ENCODE results near the gene ATRIP. TPM values are rescaled to one million over a fixed set of nuclear protein-coding genes. Genes with fewer than 3 reads are reported as not detected.

The ATRIP gene
- polyA plus RNA-seq, 1 donor from 2014 or later, result 11.1 TPM

DNA sequence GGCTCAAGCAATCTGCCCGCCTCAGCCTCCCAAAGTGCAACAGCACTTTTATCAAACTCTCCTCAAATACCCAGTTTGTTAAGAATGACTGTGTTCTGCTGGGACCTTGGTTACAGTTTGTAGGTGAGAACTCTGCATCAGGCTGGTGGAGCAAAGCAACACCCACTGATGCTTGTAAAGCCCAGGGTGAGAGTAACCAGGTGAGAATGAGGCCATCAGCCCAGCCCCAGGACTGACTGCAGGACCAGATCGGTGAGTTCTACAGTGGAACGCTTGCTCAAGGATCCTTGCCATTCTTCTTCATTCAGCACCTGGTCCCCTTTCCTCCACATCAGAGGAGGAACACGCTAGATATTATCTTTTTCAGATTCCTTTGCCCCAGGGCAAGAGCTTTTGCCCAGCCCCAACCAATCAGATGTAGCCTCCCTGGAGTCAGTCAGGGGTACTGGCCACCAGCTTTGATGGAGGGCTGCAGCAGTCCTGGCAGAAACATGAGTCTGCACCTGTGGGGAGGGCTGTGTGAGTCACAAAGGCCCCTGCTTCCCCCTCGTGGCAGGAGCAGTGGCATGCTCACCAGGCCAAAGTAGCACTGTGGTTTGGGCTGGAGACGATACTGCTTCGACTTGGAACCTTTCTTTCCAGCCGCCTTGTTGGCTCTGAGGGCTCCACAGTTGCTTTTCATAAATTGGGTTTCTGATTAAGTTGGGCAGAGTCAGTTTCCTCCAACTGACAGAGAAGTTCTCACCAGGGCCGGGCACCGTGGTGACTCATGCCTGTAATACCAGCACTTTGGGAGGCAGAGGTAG, 60.9 kb downstream of the ATRIP start:
- Histone ChIP-seq H3K27ac (ENCODE audit: low read length) (no peak overlapping the region), H3K36me3 (ENCODE audit: insufficient read depth, low read length) (no peaks in the 10 kb centered on the region), H3K27me3 (ENCODE audit: insufficient read depth, low read depth, low read length) (peaks cover 5% of the 10 kb centered on the region), H3K4me2 (ENCODE audit: low read length) (no peak overlapping the region), H3F3A (ENCODE audit: insufficient read depth, low read length, poor library complexity, severe bottlenecking) (no peaks in the 10 kb centered on the region), H3K9ac (ENCODE audit: low read length) (no peak overlapping the region), H2AFZ (ENCODE audit: low read depth, low read length) (no peak overlapping the region), H3K9me3 (ENCODE audit: low read length) (no peaks in the 10 kb centered on the region), H4K20me1 (ENCODE audit: insufficient read depth) (no peaks in the 10 kb centered on the region), H3K9me2 (ENCODE audit: insufficient read depth, low read length) (no peaks in the 10 kb centered on the region), H3K79me2 (replicated peaks; ENCODE audit: insufficient read depth, low read length) (no peaks in the 10 kb centered on the region), H3K4me3 (ENCODE audit: low read length) (no peak overlapping the region)
- TF ChIP-seq POLR2AphosphoS5 (IDR thresholded peaks at IDR 0.05), result no peak
- no peak for TF ChIP-seq MXI1 (conservative IDR thresholded peaks at IDR 0.05; ENCODE audit: poor library complexity, severe bottlenecking)
- no peak for TF ChIP-seq EP300 (conservative IDR thresholded peaks at IDR 0.05; ENCODE audit: poor library complexity, severe bottlenecking)
- no peak for TF ChIP-seq TAF1 (IDR thresholded peaks at IDR 0.05; ENCODE audit: low read depth)
- no peak for TF ChIP-seq EZH2 (IDR thresholded peaks at IDR 0.05; ENCODE audit: borderline replicate concordance, insufficient read depth, low read length, poor library complexity, severe bottlenecking)
- TF ChIP-seq, protein P1, sequence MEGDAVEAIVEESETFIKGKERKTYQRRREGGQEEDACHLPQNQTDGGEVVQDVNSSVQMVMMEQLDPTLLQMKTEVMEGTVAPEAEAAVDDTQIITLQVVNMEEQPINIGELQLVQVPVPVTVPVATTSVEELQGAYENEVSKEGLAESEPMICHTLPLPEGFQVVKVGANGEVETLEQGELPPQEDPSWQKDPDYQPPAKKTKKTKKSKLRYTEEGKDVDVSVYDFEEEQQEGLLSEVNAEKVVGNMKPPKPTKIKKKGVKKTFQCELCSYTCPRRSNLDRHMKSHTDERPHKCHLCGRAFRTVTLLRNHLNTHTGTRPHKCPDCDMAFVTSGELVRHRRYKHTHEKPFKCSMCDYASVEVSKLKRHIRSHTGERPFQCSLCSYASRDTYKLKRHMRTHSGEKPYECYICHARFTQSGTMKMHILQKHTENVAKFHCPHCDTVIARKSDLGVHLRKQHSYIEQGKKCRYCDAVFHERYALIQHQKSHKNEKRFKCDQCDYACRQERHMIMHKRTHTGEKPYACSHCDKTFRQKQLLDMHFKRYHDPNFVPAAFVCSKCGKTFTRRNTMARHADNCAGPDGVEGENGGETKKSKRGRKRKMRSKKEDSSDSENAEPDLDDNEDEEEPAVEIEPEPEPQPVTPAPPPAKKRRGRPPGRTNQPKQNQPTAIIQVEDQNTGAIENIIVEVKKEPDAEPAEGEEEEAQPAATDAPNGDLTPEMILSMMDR (IDR thresholded peaks at IDR 0.05; ENCODE audit: poor library complexity, severe bottlenecking), result no peak
- TF ChIP-seq, protein P2, sequence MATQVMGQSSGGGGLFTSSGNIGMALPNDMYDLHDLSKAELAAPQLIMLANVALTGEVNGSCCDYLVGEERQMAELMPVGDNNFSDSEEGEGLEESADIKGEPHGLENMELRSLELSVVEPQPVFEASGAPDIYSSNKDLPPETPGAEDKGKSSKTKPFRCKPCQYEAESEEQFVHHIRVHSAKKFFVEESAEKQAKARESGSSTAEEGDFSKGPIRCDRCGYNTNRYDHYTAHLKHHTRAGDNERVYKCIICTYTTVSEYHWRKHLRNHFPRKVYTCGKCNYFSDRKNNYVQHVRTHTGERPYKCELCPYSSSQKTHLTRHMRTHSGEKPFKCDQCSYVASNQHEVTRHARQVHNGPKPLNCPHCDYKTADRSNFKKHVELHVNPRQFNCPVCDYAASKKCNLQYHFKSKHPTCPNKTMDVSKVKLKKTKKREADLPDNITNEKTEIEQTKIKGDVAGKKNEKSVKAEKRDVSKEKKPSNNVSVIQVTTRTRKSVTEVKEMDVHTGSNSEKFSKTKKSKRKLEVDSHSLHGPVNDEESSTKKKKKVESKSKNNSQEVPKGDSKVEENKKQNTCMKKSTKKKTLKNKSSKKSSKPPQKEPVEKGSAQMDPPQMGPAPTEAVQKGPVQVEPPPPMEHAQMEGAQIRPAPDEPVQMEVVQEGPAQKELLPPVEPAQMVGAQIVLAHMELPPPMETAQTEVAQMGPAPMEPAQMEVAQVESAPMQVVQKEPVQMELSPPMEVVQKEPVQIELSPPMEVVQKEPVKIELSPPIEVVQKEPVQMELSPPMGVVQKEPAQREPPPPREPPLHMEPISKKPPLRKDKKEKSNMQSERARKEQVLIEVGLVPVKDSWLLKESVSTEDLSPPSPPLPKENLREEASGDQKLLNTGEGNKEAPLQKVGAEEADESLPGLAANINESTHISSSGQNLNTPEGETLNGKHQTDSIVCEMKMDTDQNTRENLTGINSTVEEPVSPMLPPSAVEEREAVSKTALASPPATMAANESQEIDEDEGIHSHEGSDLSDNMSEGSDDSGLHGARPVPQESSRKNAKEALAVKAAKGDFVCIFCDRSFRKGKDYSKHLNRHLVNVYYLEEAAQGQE (IDR thresholded peaks at IDR 0.05; ENCODE audit: borderline replicate concordance), result no peak
- TF ChIP-seq RAD21 (conservative IDR thresholded peaks at IDR 0.05), result no peak
- TF ChIP-seq SMC3 (conservative IDR thresholded peaks at IDR 0.05; ENCODE audit: poor library complexity), result no peak

DNA sequence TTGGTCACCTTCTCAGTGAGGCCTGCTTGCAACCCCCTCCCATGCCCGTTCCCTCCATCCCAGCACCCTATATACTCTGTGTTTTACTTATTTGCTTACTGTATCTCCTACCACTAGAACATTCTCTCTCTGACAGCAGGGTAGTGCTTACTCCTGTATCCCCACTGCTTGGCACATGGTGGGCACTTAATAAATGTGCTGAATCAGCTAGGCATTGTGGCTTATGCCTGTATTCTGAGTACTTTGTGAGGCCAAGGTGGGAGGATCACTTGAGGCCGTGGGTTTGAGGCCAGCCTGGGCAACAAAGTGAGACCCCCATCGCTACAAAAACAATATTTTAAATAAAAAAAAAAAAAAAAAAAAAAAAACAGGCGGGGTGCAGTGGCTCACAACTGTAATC, 65.0 kb downstream of the ATRIP start:
- Histone ChIP-seq H4K20me1 (ENCODE audit: insufficient read depth) (no peaks in the 10 kb centered on the region), H2AFZ (ENCODE audit: low read depth, low read length) (no peak overlapping the region), H3K27ac (ENCODE audit: low read length) (no peak overlapping the region), H3K9me2 (ENCODE audit: insufficient read depth, low read length) (no peaks in the 10 kb centered on the region), H3K36me3 (ENCODE audit: insufficient read depth, low read length) (no peaks in the 10 kb centered on the region), H3K79me2 (replicated peaks; ENCODE audit: insufficient read depth, low read length) (no peaks in the 10 kb centered on the region), H3K4me3 (ENCODE audit: low read length) (no peak overlapping the region), H3F3A (ENCODE audit: insufficient read depth, low read length, poor library complexity, severe bottlenecking) (no peaks in the 10 kb centered on the region), H3K27me3 (ENCODE audit: insufficient read depth, low read depth, low read length) (no peaks in the 10 kb centered on the region), H3K9ac (ENCODE audit: low read length) (no peak overlapping the region), H3K4me2 (ENCODE audit: low read length) (no peak overlapping the region), H3K9me3 (ENCODE audit: low read length) (no peaks in the 10 kb centered on the region)
- no peak for TF ChIP-seq RAD21 (conservative IDR thresholded peaks at IDR 0.05)
- TF ChIP-seq, protein P2 (IDR thresholded peaks at IDR 0.05; ENCODE audit: borderline replicate concordance), result no peak
- no peak for TF ChIP-seq EP300 (conservative IDR thresholded peaks at IDR 0.05; ENCODE audit: poor library complexity, severe bottlenecking)
- TF ChIP-seq MXI1 (conservative IDR thresholded peaks at IDR 0.05; ENCODE audit: poor library complexity, severe bottlenecking), result no peak

All from neural cell (in vitro differentiated cells).